ENCODE results near the gene KIZ. TPM values are rescaled to one million over a fixed set of nuclear protein-coding genes. Genes with fewer than 3 reads are reported as not detected.
"Not testable (repeated sequence)": the region's sequence is repeated elsewhere in the genome, so short reads cannot be mapped to it uniquely, and the experiment has no call there.

KIZ gene
- total RNA-seq, 1 experiment from 2014 or later = 9.1 TPM

DNA sequence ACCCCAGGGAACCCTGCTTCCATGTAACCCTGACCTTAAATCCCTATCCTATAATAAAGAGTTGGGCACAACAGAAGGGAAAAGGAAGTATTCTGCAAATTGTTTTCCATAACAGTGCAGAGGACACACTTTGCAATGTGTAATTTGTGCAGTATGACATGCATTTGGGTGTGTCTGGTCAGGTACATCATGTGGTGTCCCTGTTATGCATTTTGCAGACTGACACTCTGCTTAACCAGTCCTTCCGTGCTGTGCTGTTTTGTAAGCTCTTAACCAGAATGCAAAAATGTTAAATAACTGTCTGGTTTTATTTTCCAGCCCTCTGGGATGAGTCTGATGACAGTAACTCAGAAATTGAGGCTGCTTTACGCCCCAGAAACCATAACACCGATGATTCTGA, 120.3 kb downstream of the KIZ start:
- Histone ChIP-seq H3K27me3 (replicated peaks; ENCODE audit: insufficient read depth, low read depth, low read length, poor library complexity) (no peaks in the 10 kb centered on the region), H3K27ac (ENCODE audit: low read depth, low read length, poor library complexity, severe bottlenecking) (no peak overlapping the region), H3K9me3 (ENCODE audit: low read depth, low read length, poor library complexity, severe bottlenecking) (no peaks in the 10 kb centered on the region), H3K4me1 (ENCODE audit: insufficient read depth, low read length, poor library complexity, severe bottlenecking) (no peaks in the 10 kb centered on the region), H3K4me3 (ENCODE audit: low read depth, low read length, poor library complexity, severe bottlenecking) (no peak overlapping the region), H3K36me3 (ENCODE audit: insufficient read depth, low read length, poor library complexity, severe bottlenecking) (no peaks in the 10 kb centered on the region)
- CTCF ChIA-PET = no interaction called here
- TF ChIP-seq, protein P1, sequence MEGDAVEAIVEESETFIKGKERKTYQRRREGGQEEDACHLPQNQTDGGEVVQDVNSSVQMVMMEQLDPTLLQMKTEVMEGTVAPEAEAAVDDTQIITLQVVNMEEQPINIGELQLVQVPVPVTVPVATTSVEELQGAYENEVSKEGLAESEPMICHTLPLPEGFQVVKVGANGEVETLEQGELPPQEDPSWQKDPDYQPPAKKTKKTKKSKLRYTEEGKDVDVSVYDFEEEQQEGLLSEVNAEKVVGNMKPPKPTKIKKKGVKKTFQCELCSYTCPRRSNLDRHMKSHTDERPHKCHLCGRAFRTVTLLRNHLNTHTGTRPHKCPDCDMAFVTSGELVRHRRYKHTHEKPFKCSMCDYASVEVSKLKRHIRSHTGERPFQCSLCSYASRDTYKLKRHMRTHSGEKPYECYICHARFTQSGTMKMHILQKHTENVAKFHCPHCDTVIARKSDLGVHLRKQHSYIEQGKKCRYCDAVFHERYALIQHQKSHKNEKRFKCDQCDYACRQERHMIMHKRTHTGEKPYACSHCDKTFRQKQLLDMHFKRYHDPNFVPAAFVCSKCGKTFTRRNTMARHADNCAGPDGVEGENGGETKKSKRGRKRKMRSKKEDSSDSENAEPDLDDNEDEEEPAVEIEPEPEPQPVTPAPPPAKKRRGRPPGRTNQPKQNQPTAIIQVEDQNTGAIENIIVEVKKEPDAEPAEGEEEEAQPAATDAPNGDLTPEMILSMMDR (conservative IDR thresholded peaks at IDR 0.05; ENCODE audit: low read depth, low read length) = no peak
- TF ChIP-seq EZH2 (IDR thresholded peaks at IDR 0.05; ENCODE audit: borderline replicate concordance, low read depth, low read length, poor library complexity, severe bottlenecking) = no peak
- no TSS peak for BruUV-seq (replicated peaks)
- intact Hi-C loops (cut with micrococcal nuclease; ENCODE audit: unreplicated experiment) = no loop called here
- POLR2A ChIA-PET (ENCODE audit: low non-redundant PET) = no interaction called here
- DNase-seq (ENCODE audit: low spot score) = no peak

DNA sequence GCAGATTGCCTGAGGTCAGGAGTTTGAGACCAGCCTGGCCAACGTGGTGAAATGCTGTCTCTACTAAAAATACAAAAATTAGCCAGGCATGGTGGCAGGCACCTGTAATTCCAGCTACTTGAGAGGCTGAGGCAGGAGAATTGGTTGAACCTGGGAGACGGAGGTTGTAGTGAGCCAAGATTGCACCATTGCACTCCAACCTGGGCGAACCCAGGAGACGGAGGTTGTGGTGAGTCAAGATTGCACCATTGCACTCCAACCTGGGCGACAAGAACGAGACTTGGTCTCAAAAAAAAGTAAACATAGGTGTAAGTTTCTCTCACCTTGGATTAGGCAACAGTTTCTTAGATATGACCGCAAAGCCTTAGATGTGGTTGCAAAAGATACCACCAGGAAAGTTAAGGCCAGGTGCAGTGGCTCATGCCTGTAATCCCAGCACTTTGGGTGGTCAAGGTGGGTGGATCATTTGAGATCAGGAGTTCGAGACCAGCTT, 121.8 kb downstream of the KIZ start:
- CTCF ChIA-PET; H3K4me3 ChIP-seq (ENCODE audit: low read depth, low read length, poor library complexity, severe bottlenecking); H3K27ac ChIP-seq (ENCODE audit: low read depth, low read length, poor library complexity, severe bottlenecking); POLR2A ChIA-PET (ENCODE audit: low non-redundant PET); H3K27me3 ChIP-seq (replicated peaks; ENCODE audit: insufficient read depth, low read depth, low read length, poor library complexity); H3K4me1 ChIP-seq (ENCODE audit: insufficient read depth, low read length, poor library complexity, severe bottlenecking); DNase-seq (ENCODE audit: low spot score); H3K9me3 ChIP-seq (ENCODE audit: low read depth, low read length, poor library complexity, severe bottlenecking); H3K36me3 ChIP-seq (ENCODE audit: insufficient read depth, low read length, poor library complexity, severe bottlenecking); intact Hi-C loops (cut with micrococcal nuclease; ENCODE audit: unreplicated experiment); BruUV-seq (replicated peaks): not testable (repeated sequence)

DNA sequence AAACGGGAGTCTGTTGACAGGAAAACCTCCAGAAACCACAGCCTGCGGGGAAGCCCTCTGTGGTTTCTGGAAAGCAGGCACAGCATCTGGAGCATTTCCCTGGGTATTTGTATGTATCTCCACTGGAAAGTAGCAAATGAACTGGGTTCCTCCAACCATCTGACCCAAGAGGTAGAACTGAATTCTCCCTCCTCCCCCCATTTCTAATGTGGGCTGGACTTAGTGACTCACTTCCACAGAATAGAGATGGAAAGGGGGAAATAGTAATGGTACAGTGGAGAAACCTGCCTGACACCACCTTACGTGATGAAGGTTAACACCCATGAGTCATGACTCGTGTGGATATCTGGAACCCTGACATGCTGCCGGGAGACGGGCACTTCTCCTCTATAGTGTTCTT, 125.4 kb downstream of the KIZ start:
- Histone ChIP-seq H3K27me3 (replicated peaks; ENCODE audit: insufficient read depth, low read depth, low read length, poor library complexity) (no peaks in the 10 kb centered on the region), H3K4me1 (ENCODE audit: insufficient read depth, low read length, poor library complexity, severe bottlenecking) (no peaks in the 10 kb centered on the region), H3K9me3 (ENCODE audit: low read depth, low read length, poor library complexity, severe bottlenecking) (no peaks in the 10 kb centered on the region), H3K4me3 (ENCODE audit: low read depth, low read length, poor library complexity, severe bottlenecking) (no peak overlapping the region), H3K27ac (ENCODE audit: low read depth, low read length, poor library complexity, severe bottlenecking) (no peak overlapping the region), H3K36me3 (ENCODE audit: insufficient read depth, low read length, poor library complexity, severe bottlenecking) (no peaks in the 10 kb centered on the region)
- ChIA-PET CTCF (no interaction called here), POLR2A (ENCODE audit: low non-redundant PET) (no interaction called here)
- no peak for DNase-seq (ENCODE audit: low spot score)
- intact Hi-C loops (cut with micrococcal nuclease; ENCODE audit: unreplicated experiment) = no loop called here
- TF ChIP-seq EZH2 (IDR thresholded peaks at IDR 0.05; ENCODE audit: borderline replicate concordance, low read depth, low read length, poor library complexity, severe bottlenecking) = no peak
- TF ChIP-seq, protein P1 (conservative IDR thresholded peaks at IDR 0.05; ENCODE audit: low read depth, low read length) = no peak
- no TSS peak for BruUV-seq (replicated peaks)

DNA sequence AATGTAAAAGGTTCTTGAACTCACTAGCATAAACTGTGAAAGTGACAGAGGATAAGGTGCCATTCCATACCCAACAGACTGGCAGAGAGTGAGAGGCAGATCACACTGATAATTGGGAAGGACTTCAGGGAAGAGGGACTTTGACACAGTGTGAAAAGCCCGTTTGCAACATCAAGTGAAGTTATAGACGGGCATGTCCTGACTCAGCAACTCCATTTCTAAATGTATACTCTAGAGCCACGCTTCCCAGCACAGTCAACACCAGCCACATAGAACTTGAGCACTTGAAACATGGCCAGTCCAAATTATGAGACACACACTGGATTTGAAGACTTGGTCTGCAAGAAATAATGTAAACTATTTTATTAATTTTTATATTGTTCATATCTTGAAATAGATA, 131.3 kb downstream of the KIZ start:
- intact Hi-C loops (cut with micrococcal nuclease; ENCODE audit: unreplicated experiment) = no loop called here
- no peaks in the 10 kb centered on the region for H3K27me3 ChIP-seq (replicated peaks; ENCODE audit: insufficient read depth, low read depth, low read length, poor library complexity)
- no peak for TF ChIP-seq EZH2 (IDR thresholded peaks at IDR 0.05; ENCODE audit: borderline replicate concordance, low read depth, low read length, poor library complexity, severe bottlenecking)
- TF ChIP-seq, protein P1 (conservative IDR thresholded peaks at IDR 0.05; ENCODE audit: low read depth, low read length) = no peak
- ChIA-PET POLR2A (ENCODE audit: low non-redundant PET) (no interaction called here), CTCF (no interaction called here)
- no peak for DNase-seq (ENCODE audit: low spot score)
- H3K36me3 ChIP-seq (ENCODE audit: insufficient read depth, low read length, poor library complexity, severe bottlenecking) = no peaks in the 10 kb centered on the region
- H3K4me3 ChIP-seq (ENCODE audit: low read depth, low read length, poor library complexity, severe bottlenecking) = no peak overlapping the region
- BruUV-seq (replicated peaks) = no TSS peak
- no peaks in the 10 kb centered on the region for H3K9me3 ChIP-seq (ENCODE audit: low read depth, low read length, poor library complexity, severe bottlenecking)
- no peaks in the 10 kb centered on the region for H3K4me1 ChIP-seq (ENCODE audit: insufficient read depth, low read length, poor library complexity, severe bottlenecking)
- H3K27ac ChIP-seq (ENCODE audit: low read depth, low read length, poor library complexity, severe bottlenecking) = no peak overlapping the region

Measured in A673 (cell line).